ENCODE results near the gene ZNF408. TPM values are rescaled to one million over a fixed set of nuclear protein-coding genes. Genes with fewer than 3 reads are reported as not detected.

ZNF408 gene
- 9.5 TPM for polyA plus RNA-seq
- long read RNA-seq, donor 1, partial matches to known transcripts: 0 of 2 reads
- long read RNA-seq, donor 1, other reads (novel, unspliced or antisense): 0 of 2 reads
- long read RNA-seq, donor 2, transcript ZNF408-201 (5 exons, 2,442 nt): major isoform, 5 of 9 reads
- long read RNA-seq, donor 2, partial matches to known transcripts: 0 of 9 reads
- long read RNA-seq, donor 2, other reads (novel, unspliced or antisense): 0 of 9 reads
- long read RNA-seq, donor 3: 0 reads
- long read RNA-seq, donor 4: 0 reads
- long read RNA-seq, donor 5, transcript ZNF408-201 (5 exons, 2,442 nt): major isoform, 5 of 5 reads
- long read RNA-seq, donor 5, partial matches to known transcripts: 0 of 5 reads
- long read RNA-seq, donor 5, other reads (novel, unspliced or antisense): 0 of 5 reads
- long read RNA-seq, donor 6, transcript ZNF408-201 (5 exons, 2,442 nt): major isoform, 8 of 8 reads
- long read RNA-seq, donor 6, partial matches to known transcripts: 0 of 8 reads
- long read RNA-seq, donor 6, other reads (novel, unspliced or antisense): 0 of 8 reads
- long read RNA-seq, donor 7, partial matches to known transcripts: 0 of 2 reads
- long read RNA-seq, donor 7, other reads (novel, unspliced or antisense): 0 of 2 reads
- long read RNA-seq, donor 8, transcript ZNF408-201 (5 exons, 2,442 nt): major isoform, 10 of 11 reads
- long read RNA-seq, donor 8, partial matches to known transcripts: 0 of 11 reads
- long read RNA-seq, donor 8, other reads (novel, unspliced or antisense): 0 of 11 reads
- long read RNA-seq, donor 9, partial matches to known transcripts: 0 of 6 reads
- long read RNA-seq, donor 9, other reads (novel, unspliced or antisense): 0 of 6 reads
- long read RNA-seq, donor 10, transcript ZNF408-201 (5 exons, 2,442 nt): major isoform, 8 of 8 reads
- long read RNA-seq, donor 10, partial matches to known transcripts: 0 of 8 reads
- long read RNA-seq, donor 10, other reads (novel, unspliced or antisense): 0 of 8 reads
- long read RNA-seq, donor 11, partial matches to known transcripts: 0 of 1 reads
- long read RNA-seq, donor 11, other reads (novel, unspliced or antisense): 0 of 1 reads

GRCh38 chr11:46700241-46701077 lies at the start of gene ZNF408, which contains the start of gene ARHGAP1:
Gene ZNF408 (plus strand): TSS chr11:46701031. CDS start chr11:46701048, 17 bp downstream.
Gene ARHGAP1 (minus strand): TSS chr11:46700619. CDS start chr11:46696107, 4,512 bp downstream.
- H3K4me1 ChIP-seq (ENCODE audit: control insufficient read depth, insufficient read depth, low read length): peaks cover 23% of the 10 kb centered on the region
- peak; percentile 98 to 99 for DNase-seq
- peak within 1 kb of the TSS; percentile 97 for H3K27ac ChIP-seq (ENCODE audit: low read length)
- H3K36me3 ChIP-seq (ENCODE audit: control insufficient read depth, insufficient read depth, low read length): peaks cover 48% of the 10 kb centered on the region
- no CpG with 5 or more reads among the region's 44 CpGs for WGBS (ENCODE audit: insufficient coverage, low lambda C conversion rate)
- H3K4me3 ChIP-seq (ENCODE audit: low read length): peak within 1 kb of the TSS; percentile 93
- no peaks in the 10 kb centered on the region for H3K27me3 ChIP-seq (ENCODE audit: control insufficient read depth, insufficient read depth, low read length)
- H3K9me3 ChIP-seq (ENCODE audit: control insufficient read depth, low read depth, low read length): no peaks in the 10 kb centered on the region

GRCh38 chr11:46655631-46656030 lies 45.2 kb upstream of the ZNF408 start:
- WGBS (ENCODE audit: insufficient coverage, low lambda C conversion rate): 100% methylated on average over 1 of the region's 4 CpGs
- H3K36me3 ChIP-seq (ENCODE audit: control insufficient read depth, insufficient read depth, low read length): peaks cover 75% of the 10 kb centered on the region
- no peak overlapping the region for H3K4me3 ChIP-seq (ENCODE audit: low read length)
- no peak overlapping the region for H3K27ac ChIP-seq (ENCODE audit: low read length)
- no peaks in the 10 kb centered on the region for H3K27me3 ChIP-seq (ENCODE audit: control insufficient read depth, insufficient read depth, low read length)
- no peaks in the 10 kb centered on the region for H3K9me3 ChIP-seq (ENCODE audit: control insufficient read depth, low read depth, low read length)
- H3K4me1 ChIP-seq (ENCODE audit: control insufficient read depth, insufficient read depth, low read length): peaks cover 4% of the 10 kb centered on the region
- no peak for DNase-seq

GRCh38 chr11:46657186-46657585 lies 43.6 kb upstream of the ZNF408 start:
- no CpG with 5 or more reads among the region's 3 CpGs for WGBS (ENCODE audit: insufficient coverage, low lambda C conversion rate)
- peaks cover 72% of the 10 kb centered on the region for H3K36me3 ChIP-seq (ENCODE audit: control insufficient read depth, insufficient read depth, low read length)
- no peak overlapping the region for H3K27ac ChIP-seq (ENCODE audit: low read length)
- no peak overlapping the region for H3K4me3 ChIP-seq (ENCODE audit: low read length)
- no peaks in the 10 kb centered on the region for H3K9me3 ChIP-seq (ENCODE audit: control insufficient read depth, low read depth, low read length)
- no peak for DNase-seq
- peaks cover 4% of the 10 kb centered on the region for H3K4me1 ChIP-seq (ENCODE audit: control insufficient read depth, insufficient read depth, low read length)
- H3K27me3 ChIP-seq (ENCODE audit: control insufficient read depth, insufficient read depth, low read length): no peaks in the 10 kb centered on the region

GRCh38 chr11:46658259-46658658 lies 42.6 kb upstream of the ZNF408 start:
- Histone ChIP-seq H3K9me3 (ENCODE audit: control insufficient read depth, low read depth, low read length) (no peaks in the 10 kb centered on the region), H3K27ac (ENCODE audit: low read length) (no peak overlapping the region), H3K4me3 (ENCODE audit: low read length) (no peak overlapping the region), H3K4me1 (ENCODE audit: control insufficient read depth, insufficient read depth, low read length) (peaks cover 4% of the 10 kb centered on the region), H3K27me3 (ENCODE audit: control insufficient read depth, insufficient read depth, low read length) (no peaks in the 10 kb centered on the region), H3K36me3 (ENCODE audit: control insufficient read depth, insufficient read depth, low read length) (peaks cover 66% of the 10 kb centered on the region)
- DNase-seq: no peak
- no CpG with 5 or more reads among the region's 4 CpGs for WGBS (ENCODE audit: insufficient coverage, low lambda C conversion rate)

- H3K4me1 ChIP-seq (ENCODE audit: control insufficient read depth, insufficient read depth, low read length): peaks cover 4% of the 10 kb centered on the region
- H3K9me3 ChIP-seq (ENCODE audit: control insufficient read depth, low read depth, low read length): no peaks in the 10 kb centered on the region
- no peak overlapping the region for H3K27ac ChIP-seq (ENCODE audit: low read length)
- DNase-seq: peak in 1 of 2 donors; percentile 31
- peaks cover 69% of the 10 kb centered on the region for H3K36me3 ChIP-seq (ENCODE audit: control insufficient read depth, insufficient read depth, low read length)
- WGBS (ENCODE audit: insufficient coverage, low lambda C conversion rate): no CpG with 5 or more reads among the region's 1 CpG
- H3K4me3 ChIP-seq (ENCODE audit: low read length): no peak overlapping the region
- H3K27me3 ChIP-seq (ENCODE audit: control insufficient read depth, insufficient read depth, low read length): no peaks in the 10 kb centered on the region
These were observed 40.9 kb upstream of the ZNF408 start for GRCh38 chr11:46659908-46660307.

- Histone ChIP-seq H3K4me3 (ENCODE audit: low read length) (no peak overlapping the region), H3K9me3 (ENCODE audit: control insufficient read depth, low read depth, low read length) (no peaks in the 10 kb centered on the region), H3K27me3 (ENCODE audit: control insufficient read depth, insufficient read depth, low read length) (no peaks in the 10 kb centered on the region), H3K4me1 (ENCODE audit: control insufficient read depth, insufficient read depth, low read length) (peaks cover 4% of the 10 kb centered on the region), H3K36me3 (ENCODE audit: control insufficient read depth, insufficient read depth, low read length) (peaks cover 73% of the 10 kb centered on the region), H3K27ac (ENCODE audit: low read length) (no peak overlapping the region)
- no peak for DNase-seq
These were observed 39.0 kb upstream of the ZNF408 start for GRCh38 chr11:46661836-46662235.

GRCh38 chr11:46662366-46662765 lies 38.5 kb upstream of the ZNF408 start:
- H3K27ac ChIP-seq (ENCODE audit: low read length): no peak overlapping the region
- H3K9me3 ChIP-seq (ENCODE audit: control insufficient read depth, low read depth, low read length): no peaks in the 10 kb centered on the region
- no peak overlapping the region for H3K4me3 ChIP-seq (ENCODE audit: low read length)
- H3K27me3 ChIP-seq (ENCODE audit: control insufficient read depth, insufficient read depth, low read length): no peaks in the 10 kb centered on the region
- H3K36me3 ChIP-seq (ENCODE audit: control insufficient read depth, insufficient read depth, low read length): peaks cover 73% of the 10 kb centered on the region
- no peak for DNase-seq
- peaks cover 4% of the 10 kb centered on the region for H3K4me1 ChIP-seq (ENCODE audit: control insufficient read depth, insufficient read depth, low read length)

GRCh38 chr11:46663277-46663940 lies 37.4 kb upstream of the ZNF408 start:
- no CpG with 5 or more reads among the region's 4 CpGs for WGBS (ENCODE audit: insufficient coverage, low lambda C conversion rate)

GRCh38 chr11:46664612-46665011 lies 36.2 kb upstream of the ZNF408 start:
- H3K27ac ChIP-seq (ENCODE audit: low read length): no peak overlapping the region
- no peak overlapping the region for H3K4me3 ChIP-seq (ENCODE audit: low read length)
- H3K36me3 ChIP-seq (ENCODE audit: control insufficient read depth, insufficient read depth, low read length): peaks cover 78% of the 10 kb centered on the region
- no CpG with 5 or more reads among the region's 6 CpGs for WGBS (ENCODE audit: insufficient coverage, low lambda C conversion rate)
- peaks cover 4% of the 10 kb centered on the region for H3K4me1 ChIP-seq (ENCODE audit: control insufficient read depth, insufficient read depth, low read length)
- no peaks in the 10 kb centered on the region for H3K9me3 ChIP-seq (ENCODE audit: control insufficient read depth, low read depth, low read length)
- no peaks in the 10 kb centered on the region for H3K27me3 ChIP-seq (ENCODE audit: control insufficient read depth, insufficient read depth, low read length)
- no peak for DNase-seq

More at GRCh38 chr11:46663277-46663940, 37.4 kb upstream of the ZNF408 start:
- no peak overlapping the region for H3K4me3 ChIP-seq (ENCODE audit: low read length)
- no peaks in the 10 kb centered on the region for H3K27me3 ChIP-seq (ENCODE audit: control insufficient read depth, insufficient read depth, low read length)
- peaks cover 75% of the 10 kb centered on the region for H3K36me3 ChIP-seq (ENCODE audit: control insufficient read depth, insufficient read depth, low read length)
- no peak for DNase-seq
- H3K4me1 ChIP-seq (ENCODE audit: control insufficient read depth, insufficient read depth, low read length): peaks cover 4% of the 10 kb centered on the region
- no peaks in the 10 kb centered on the region for H3K9me3 ChIP-seq (ENCODE audit: control insufficient read depth, low read depth, low read length)
- H3K27ac ChIP-seq (ENCODE audit: low read length): no peak overlapping the region

Measured in large intestine (tissue), 12 donors.